AG09319 (cell line): Measurements from ENCODE around the gene FKBP5.

Source experiments
- DNase-seq: peaks from one replicate; pipeline ENCODE4 v3.0.0-alpha.2; 2010; ENCODE audit warnings: low read depth; ENCODE audit errors: extremely low read depth
- TF ChIP-seq, protein P1 (sequence below): IDR thresholded peaks from 2 replicates; pipeline ENCODE4 v1.5.1; 2011; ENCODE audit warnings: low read depth, mild to moderate bottlenecking, inconsistent platforms, low read length, moderate library complexity

Gene FKBP5

DNA sequence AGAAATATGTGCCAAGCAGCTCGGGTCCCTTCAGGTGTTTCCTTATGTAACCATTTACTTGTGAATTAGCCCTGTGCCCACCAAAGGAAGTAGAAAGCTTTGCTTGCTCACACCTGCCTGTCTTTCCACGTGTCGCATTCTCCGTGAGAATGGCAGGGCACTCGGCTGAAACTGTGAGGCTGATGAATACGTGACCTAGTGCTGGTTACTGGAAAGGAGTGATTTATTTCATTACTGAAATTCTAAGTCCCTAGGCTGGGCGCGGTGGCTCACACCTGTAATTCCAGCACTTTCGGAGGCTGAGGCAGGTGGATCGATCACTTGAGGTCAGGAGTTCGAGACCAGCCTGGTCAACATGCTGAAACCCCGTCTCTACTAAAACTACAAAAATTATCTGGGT, 130.1 kb downstream of the FKBP5 start:
- TF ChIP-seq, protein P1, sequence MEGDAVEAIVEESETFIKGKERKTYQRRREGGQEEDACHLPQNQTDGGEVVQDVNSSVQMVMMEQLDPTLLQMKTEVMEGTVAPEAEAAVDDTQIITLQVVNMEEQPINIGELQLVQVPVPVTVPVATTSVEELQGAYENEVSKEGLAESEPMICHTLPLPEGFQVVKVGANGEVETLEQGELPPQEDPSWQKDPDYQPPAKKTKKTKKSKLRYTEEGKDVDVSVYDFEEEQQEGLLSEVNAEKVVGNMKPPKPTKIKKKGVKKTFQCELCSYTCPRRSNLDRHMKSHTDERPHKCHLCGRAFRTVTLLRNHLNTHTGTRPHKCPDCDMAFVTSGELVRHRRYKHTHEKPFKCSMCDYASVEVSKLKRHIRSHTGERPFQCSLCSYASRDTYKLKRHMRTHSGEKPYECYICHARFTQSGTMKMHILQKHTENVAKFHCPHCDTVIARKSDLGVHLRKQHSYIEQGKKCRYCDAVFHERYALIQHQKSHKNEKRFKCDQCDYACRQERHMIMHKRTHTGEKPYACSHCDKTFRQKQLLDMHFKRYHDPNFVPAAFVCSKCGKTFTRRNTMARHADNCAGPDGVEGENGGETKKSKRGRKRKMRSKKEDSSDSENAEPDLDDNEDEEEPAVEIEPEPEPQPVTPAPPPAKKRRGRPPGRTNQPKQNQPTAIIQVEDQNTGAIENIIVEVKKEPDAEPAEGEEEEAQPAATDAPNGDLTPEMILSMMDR, result no peak
- DNase-seq, result no peak

DNA sequence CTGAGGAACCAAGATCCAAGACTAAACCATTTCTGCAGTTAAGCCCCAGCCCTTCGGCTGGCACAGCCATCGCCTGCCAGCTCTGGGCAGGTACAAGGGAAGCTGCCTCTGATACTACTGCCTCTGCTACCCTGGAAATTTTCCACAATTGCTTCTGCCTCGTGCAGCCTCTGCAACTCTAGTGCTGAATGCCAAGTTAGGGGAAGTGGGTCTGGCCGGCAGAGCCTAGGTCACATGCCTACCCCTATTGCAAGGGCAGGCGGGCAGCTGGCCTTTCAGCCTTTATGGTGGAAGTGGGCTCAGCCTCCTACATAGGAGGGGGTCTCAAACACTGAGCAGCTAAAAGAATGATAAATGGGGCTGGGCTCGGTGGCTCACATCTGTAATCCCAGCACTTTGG, 131.5 kb downstream of the FKBP5 start:
- no peak for DNase-seq
- TF ChIP-seq, protein P1, result no peak

DNA sequence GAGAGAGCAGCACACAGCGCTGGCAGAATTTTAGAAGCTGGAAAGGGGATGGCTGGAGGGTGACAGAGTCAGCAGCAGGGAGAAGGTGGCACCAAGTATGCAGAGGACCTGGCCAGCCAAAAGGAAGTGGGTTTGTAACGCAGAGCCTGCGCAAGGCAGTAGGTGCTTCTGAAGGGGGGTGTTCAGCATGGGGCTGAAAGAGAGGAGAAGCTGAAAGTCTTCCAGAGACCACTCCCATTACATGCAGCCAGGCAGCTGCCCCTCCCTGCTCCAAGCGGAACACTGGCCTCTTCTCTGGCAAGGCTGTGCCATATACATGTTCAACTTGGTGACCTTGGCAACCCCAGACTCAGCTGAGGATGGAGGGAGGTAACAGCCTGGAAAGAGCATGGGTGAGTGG, 133.9 kb downstream of the FKBP5 start:
- TF ChIP-seq, protein P1, result no peak
- no peak for DNase-seq

DNA sequence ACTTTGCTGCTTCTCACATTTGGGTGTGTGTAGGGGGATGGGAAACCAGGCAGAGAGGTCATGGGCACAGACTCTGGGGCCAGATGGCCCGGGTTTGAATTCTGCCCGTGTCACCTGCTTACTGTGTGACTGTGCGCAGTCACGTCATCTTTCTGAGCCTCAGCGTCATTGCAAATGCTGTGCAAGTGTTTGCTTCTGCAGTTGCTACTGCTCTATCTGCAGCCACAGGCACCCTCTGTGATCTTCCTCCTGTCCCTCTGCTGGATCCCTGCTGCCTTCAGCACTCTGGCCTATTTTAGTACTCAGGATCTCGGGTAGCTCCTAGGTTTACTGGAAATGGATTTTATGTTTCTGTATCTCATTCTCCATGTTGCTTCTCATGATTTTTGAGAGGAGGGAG, 135.4 kb downstream of the FKBP5 start:
- TF ChIP-seq, protein P1, result no peak
- DNase-seq, result no peak

DNA sequence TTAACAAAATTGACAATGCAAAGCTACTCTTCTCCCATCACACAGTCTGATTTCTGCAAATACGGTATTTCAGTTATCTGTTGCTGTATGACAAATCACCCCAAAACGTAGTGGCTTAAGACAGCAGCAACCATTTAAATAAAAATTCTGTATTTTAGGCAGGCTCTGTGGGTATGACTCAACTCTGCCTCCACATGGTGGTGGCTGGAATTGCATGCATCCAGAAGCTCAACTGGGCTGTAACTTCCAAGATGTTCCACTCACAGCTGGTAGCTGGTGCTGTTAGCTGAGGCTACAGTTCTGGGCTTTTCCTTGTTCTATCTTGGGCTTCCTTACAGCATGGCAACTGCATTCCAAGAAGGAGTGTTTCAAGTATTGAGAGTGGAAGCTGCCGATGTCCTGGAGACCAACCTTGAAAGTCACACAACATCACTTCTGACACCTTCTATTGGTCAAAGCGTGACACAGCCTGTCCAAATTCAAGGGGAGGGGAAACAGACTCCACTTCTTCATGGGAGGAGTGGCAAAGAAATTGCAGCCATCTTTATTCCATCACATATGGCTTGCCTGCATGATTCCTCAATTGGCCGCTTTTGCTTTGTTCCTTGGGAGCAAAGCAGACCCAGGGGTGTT, 136.3 kb downstream of the FKBP5 start:
- DNase-seq, result no peak
- TF ChIP-seq, protein P1, result peak; percentile 67

DNA sequence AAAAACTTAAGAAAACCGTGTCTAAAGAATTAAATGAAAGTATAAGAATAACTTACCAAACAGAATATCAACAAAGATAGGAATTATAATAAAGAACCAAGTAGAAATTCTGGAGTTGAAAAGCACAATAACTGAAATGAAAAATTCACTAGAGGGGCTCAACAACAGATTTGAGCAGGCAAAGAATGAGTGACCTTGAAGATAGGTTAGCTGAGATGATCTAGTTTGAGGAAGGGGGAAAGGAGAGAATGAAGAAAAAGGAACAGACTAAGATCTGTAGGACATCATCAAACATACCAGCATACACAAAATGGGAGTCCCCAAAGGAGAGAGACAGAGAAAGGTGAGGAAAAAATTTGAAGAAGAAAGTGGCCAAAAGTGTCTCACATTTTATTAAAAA, 138.3 kb downstream of the FKBP5 start:
- TF ChIP-seq, protein P1, result no peak
- no peak for DNase-seq

DNA sequence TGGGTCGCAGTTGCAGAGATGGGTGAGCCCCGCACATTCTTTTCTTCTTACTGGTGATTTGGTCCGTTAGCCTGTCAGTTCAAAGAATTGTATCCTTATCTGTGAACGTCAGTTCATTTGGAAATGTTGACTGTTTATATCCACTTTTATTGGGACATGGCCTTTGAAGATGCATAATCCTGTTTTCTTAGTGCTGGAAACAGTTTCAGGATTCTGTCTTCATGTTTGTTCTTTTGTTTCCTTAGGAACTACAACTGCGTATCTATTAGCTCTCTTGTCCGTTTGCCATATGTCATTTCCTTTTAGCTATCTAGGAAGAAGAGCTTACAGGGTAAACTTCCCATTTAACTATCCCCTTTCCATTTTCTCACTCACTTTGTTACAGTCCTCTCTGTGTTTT, 141.0 kb downstream of the FKBP5 start:
- TF ChIP-seq, protein P1, result no peak
- no peak for DNase-seq
